HepG2 (cell line): ENCODE data around the gene CLDN9. TPM values are rescaled to one million over a fixed set of nuclear protein-coding genes. Genes with fewer than 3 reads are reported as not detected.
A peak's percentile ranks its signal among the peaks of the same experiment; 100 is the strongest.

Experiments
- ATAC-seq: fragments of 200-7000 bp; cut with Tn5 transposase; 3 replicates; pipeline ENCODE4 v1.9.1; 2020; ENCODE audit warnings: mild to moderate bottlenecking, moderate library complexity
- BruUV-seq: library from RNA; stranded (reverse); fragments of 400-500 nt; replicated peaks from 2 replicates; lab custom pipeline; 2021; lab: Mats Ljungman, UMichigan
- CTCF ChIA-PET: fragments of 300-600 bp; formaldehyde crosslinking; extraction: SDS; loops from one replicate; lab custom pipeline; 2021; ENCODE audit warnings: low total read pairs, inconsistent platforms, low intra/inter-chr PET ratio; lab: Yijun Ruan, JAX
- POLR2A ChIA-PET: fragments of 350-600 bp; sonication (Branson Sonifier 250); formaldehyde crosslinking; loops from one replicate; lab custom pipeline; 2020; ENCODE audit warnings: antibody characterized with exemption, inconsistent platforms; lab: Yijun Ruan, JAX
- DNase-seq: peaks from one replicate; pipeline ENCODE4 v3.0.0-alpha.2; 2015; ENCODE audit warnings: low spot score
- FAIRE-seq: peaks from 3 replicates; lab custom pipeline; 2011; peaks lifted over from hg19 to GRCh38; lab: Jason Lieb, UNC
- H2AFZ ChIP-seq: one replicate; pipeline ENCODE4 v1.6.1; 2011; ENCODE audit warnings: low read length, inconsistent platforms
- H3K27ac ChIP-seq: fragments of 300-600 bp; 3 replicates; pipeline ENCODE4 v1.8.0; 2011; ENCODE audit warnings: mixed run types, mild to moderate bottlenecking, mixed read lengths, low read length, inconsistent platforms; ENCODE audit not compliant: insufficient read depth; ENCODE audit errors: extremely low read length
- H3K27me3 ChIP-seq, 2 experiments: fragments of 200-600 bp in 1 of 2; 2 replicates in 1 of 2; 3 replicates in 1 of 2; pipeline versions ENCODE4 v1.6.0 to v1.8.0; 2011; ENCODE audit warnings: low read length in 2 of 2, mild to moderate bottlenecking in 2 of 2, moderate library complexity in 2 of 2, inconsistent platforms in 1 of 2; ENCODE audit not compliant: insufficient read depth in 2 of 2, control insufficient read depth in 1 of 2
- H3K36me3 ChIP-seq, 2 experiments: fragments of 200-600 bp in 1 of 2; replicated peaks in 1 of 2; 2 replicates in 1 of 2; 3 replicates in 1 of 2; pipeline versions ENCODE4 v1.5.1 to v1.8.0; 2011; ENCODE audit warnings: low read length in 2 of 2, inconsistent platforms in 1 of 2; ENCODE audit not compliant: insufficient read depth in 2 of 2, control insufficient read depth in 1 of 2
- H3K4me1 ChIP-seq: 2 replicates; pipeline ENCODE4 v1.5.1; 2012; ENCODE audit warnings: low read length, inconsistent platforms; ENCODE audit not compliant: insufficient read depth
- H3K4me2 ChIP-seq: 2 replicates; pipeline ENCODE4 v1.6.0; 2011; ENCODE audit warnings: low read depth, low read length, inconsistent platforms
- H3K4me3 ChIP-seq, 3 experiments: fragments of 200-600 bp in 1 of 3; sonication (generic), shearing (Covaris generic) in 1 of 3; replicated peaks in 1 of 3; 2 replicates each; pipeline ENCODE4 v1.5.1; 2011 to 2016; ENCODE audit warnings: low read length in 3 of 3, inconsistent platforms in 2 of 3, low read depth in 2 of 3, mild to moderate bottlenecking in 2 of 3, control low read depth in 1 of 3, mixed read lengths in 1 of 3; ENCODE audit not compliant: insufficient read depth in 1 of 3
- H3K79me2 ChIP-seq: one replicate; pipeline ENCODE4 v1.6.1; 2011; ENCODE audit warnings: low read length, inconsistent platforms; ENCODE audit not compliant: insufficient read depth
- H3K9ac ChIP-seq: 2 replicates; pipeline ENCODE4 v1.6.0; 2011; ENCODE audit warnings: mild to moderate bottlenecking, low read depth, low read length, inconsistent platforms; ENCODE audit not compliant: insufficient read depth
- H3K9me3 ChIP-seq: 2 replicates; pipeline ENCODE4 v1.5.1; 2012; ENCODE audit warnings: mild to moderate bottlenecking, low read length
- H4K20me1 ChIP-seq: 2 replicates; pipeline ENCODE4 v1.6.0; 2011; ENCODE audit warnings: inconsistent platforms, mild to moderate bottlenecking, low read length, moderate library complexity; ENCODE audit not compliant: insufficient read depth
- HMGXB4 ChIP-seq, 2 experiments: sonication (generic) in 1 of 2; formaldehyde crosslinking in 1 of 2; IDR thresholded peaks; 2 replicates each; pipeline versions ENCODE4 v1.4.0 to v1.6.1; 2018 to 2020; ENCODE audit warnings: missing genetic modification reagents in 2 of 2, borderline replicate concordance in 1 of 2, low read depth in 1 of 2, mild to moderate bottlenecking in 1 of 2, missing biosample characterization in 1 of 2
- IRX3 ChIP-seq: sonication (generic); formaldehyde crosslinking; IDR thresholded peaks from 2 replicates; pipeline ENCODE4 v1.8.1; 2023; ENCODE audit warnings: mild to moderate bottlenecking, low read depth, missing genetic modification reagents, borderline replicate concordance
- SALL1 ChIP-seq: sonication (generic); formaldehyde crosslinking; IDR thresholded peaks from 2 replicates; pipeline ENCODE4 v1.8.0; 2022; ENCODE audit warnings: mild to moderate bottlenecking, missing genetic modification reagents
- ZNF329 ChIP-seq: sonication (generic); formaldehyde crosslinking; IDR thresholded peaks from 2 replicates; pipeline ENCODE4 v1.9.0; 2021; ENCODE audit warnings: low read depth, mild to moderate bottlenecking, missing genetic modification reagents
- ZNF333 ChIP-seq: sonication (generic); formaldehyde crosslinking; IDR thresholded peaks from 2 replicates; pipeline ENCODE4 v1.4.0; 2020; ENCODE audit warnings: mild to moderate bottlenecking, missing genetic modification reagents, borderline replicate concordance
- WGBS: methylation state at CpG from one replicate; pipeline ENCODE4 v1.1.6; 2017; ENCODE audit warnings: low lambda C conversion rate; 5-methylcytosine and 5-hydroxymethylcytosine counted together
- in situ Hi-C: cut with HindIII; loops from 2 replicates; pipeline ENCODE4 v1.10.0; 2017; ENCODE audit warnings: low pct_unique_long_range_greater_than_20kb; ENCODE audit not compliant: extremely low pct_ligation_motif_present
- intact Hi-C: fragments of 100-400 bp; cut with micrococcal nuclease; formaldehyde crosslinking; loops from one replicate; pipeline ENCODE4 v1.10.0; 2022; ENCODE audit not compliant: unreplicated experiment
- polyA plus RNA-seq, 8 experiments: library from polyadenylated mRNA; depleted of rRNA in 3 of 8; stranded (reverse) in 7 of 8; unstranded in 1 of 8; fragments of >200 nt; fragmentation: Illumina TruSeq in 4 of 8; extraction: Trizol in 4 of 8; gene quantifications; 2 replicates each; pipeline versions ENCODE4 v1.2.1 to v1.2.3, GENCODE V29; 2011 to 2016; ENCODE audit warnings: low read depth in 4 of 8, missing spikeins in 1 of 8, mixed read lengths in 1 of 8; ENCODE audit not compliant: insufficient read depth in 1 of 8
- total RNA-seq, 5 experiments: library from RNA; depleted of rRNA; stranded (reverse); fragments of >200 nt; fragmentation: Illumina TruSeq; extraction: Trizol; gene quantifications; 2 replicates each; pipeline ENCODE4 v1.2.3, GENCODE V29; 2016; ENCODE audit warnings: low read depth in 1 of 5
- TF ChIP-seq, protein P1 (sequence below): sonication (generic); formaldehyde crosslinking; IDR thresholded peaks from 2 replicates; pipeline ENCODE4 v1.4.0; 2020; ENCODE audit warnings: missing genetic modification reagents
- TF ChIP-seq, protein P2 (sequence below): sonication (generic); formaldehyde crosslinking; IDR thresholded peaks from 2 replicates; pipeline ENCODE4 v1.4.0; 2020; ENCODE audit warnings: missing genetic modification reagents, borderline replicate concordance
- TF ChIP-seq, protein P3 (sequence below): sonication (generic); formaldehyde crosslinking; IDR thresholded peaks from 2 replicates; pipeline ENCODE4 v1.4.0; 2020; ENCODE audit warnings: missing genetic modification reagents

CLDN9 gene
- total and polyA plus RNA-seq, 2 of the 13 experiments (the other 11 are each of a cell fraction or from before 2014, with no cell fraction given) = 0.15 to 0.26 TPM

DNA sequence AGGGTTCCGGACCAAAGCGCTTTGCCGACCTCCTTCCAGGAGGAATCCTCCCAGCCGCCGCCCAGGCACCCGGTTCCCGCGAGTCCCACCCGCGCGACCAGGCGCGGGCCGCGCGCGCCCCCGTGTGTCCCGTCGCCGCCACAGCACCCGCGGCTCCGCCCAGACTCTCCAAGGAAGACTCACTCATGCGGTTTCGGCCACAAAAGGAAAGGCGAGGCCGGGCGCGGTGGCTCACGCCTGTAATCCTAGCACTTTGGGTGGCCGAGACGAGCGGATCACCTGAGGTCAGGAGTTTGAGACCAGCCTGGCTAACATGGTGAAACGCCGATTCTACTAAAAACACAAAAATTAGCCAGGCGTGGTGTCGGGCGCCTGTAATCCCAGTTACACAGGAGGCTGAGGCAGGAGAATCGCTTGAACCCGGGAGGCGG lies 29.0 kb upstream of the CLDN9 start:
- no peak overlapping the region for H3K9ac ChIP-seq
- BruUV-seq = no TSS peak
- CTCF ChIA-PET = interaction anchor here (1.2 to 1.8 kb wide), 2 partner anchors 20 to 22 kb away, joined by 3 to 12 read pairs; partner anchors contain the start of gene KREMEN2
- peak in 1 of 2 experiments; percentile 45; a peak in 1 of 4 replicates for TF ChIP-seq HMGXB4 (CRISPR knock-in tag; IDR thresholded peaks at IDR 0.05; ENCODE audit: borderline replicate concordance in 1 of 2, low read depth in 1 of 2)
- TF ChIP-seq, protein P1, sequence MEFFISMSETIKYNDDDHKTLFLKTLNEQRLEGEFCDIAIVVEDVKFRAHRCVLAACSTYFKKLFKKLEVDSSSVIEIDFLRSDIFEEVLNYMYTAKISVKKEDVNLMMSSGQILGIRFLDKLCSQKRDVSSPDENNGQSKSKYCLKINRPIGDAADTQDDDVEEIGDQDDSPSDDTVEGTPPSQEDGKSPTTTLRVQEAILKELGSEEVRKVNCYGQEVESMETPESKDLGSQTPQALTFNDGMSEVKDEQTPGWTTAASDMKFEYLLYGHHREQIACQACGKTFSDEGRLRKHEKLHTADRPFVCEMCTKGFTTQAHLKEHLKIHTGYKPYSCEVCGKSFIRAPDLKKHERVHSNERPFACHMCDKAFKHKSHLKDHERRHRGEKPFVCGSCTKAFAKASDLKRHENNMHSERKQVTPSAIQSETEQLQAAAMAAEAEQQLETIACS (CRISPR knock-in tag) = 0 out of 2 replicates have a peak, but pooled peaks have one; percentile 36
- TF ChIP-seq SALL1 (CRISPR knock-in tag) = peak; percentile 43; the same call in 1 of the 2 replicates
- TF ChIP-seq IRX3 (CRISPR knock-in tag) = 0 out of 2 replicates have a peak, but pooled peaks have one; percentile 51
- TF ChIP-seq ZNF329 (CRISPR knock-in tag) = 0 out of 2 replicates have a peak, but pooled peaks have one; percentile 46
- TF ChIP-seq, protein P2, sequence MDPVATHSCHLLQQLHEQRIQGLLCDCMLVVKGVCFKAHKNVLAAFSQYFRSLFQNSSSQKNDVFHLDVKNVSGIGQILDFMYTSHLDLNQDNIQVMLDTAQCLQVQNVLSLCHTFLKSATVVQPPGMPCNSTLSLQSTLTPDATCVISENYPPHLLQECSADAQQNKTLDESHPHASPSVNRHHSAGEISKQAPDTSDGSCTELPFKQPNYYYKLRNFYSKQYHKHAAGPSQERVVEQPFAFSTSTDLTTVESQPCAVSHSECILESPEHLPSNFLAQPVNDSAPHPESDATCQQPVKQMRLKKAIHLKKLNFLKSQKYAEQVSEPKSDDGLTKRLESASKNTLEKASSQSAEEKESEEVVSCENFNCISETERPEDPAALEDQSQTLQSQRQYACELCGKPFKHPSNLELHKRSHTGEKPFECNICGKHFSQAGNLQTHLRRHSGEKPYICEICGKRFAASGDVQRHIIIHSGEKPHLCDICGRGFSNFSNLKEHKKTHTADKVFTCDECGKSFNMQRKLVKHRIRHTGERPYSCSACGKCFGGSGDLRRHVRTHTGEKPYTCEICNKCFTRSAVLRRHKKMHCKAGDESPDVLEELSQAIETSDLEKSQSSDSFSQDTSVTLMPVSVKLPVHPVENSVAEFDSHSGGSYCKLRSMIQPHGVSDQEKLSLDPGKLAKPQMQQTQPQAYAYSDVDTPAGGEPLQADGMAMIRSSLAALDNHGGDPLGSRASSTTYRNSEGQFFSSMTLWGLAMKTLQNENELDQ = peak; percentile 36; the same call in 1 of the 2 replicates
- TF ChIP-seq, protein P3, sequence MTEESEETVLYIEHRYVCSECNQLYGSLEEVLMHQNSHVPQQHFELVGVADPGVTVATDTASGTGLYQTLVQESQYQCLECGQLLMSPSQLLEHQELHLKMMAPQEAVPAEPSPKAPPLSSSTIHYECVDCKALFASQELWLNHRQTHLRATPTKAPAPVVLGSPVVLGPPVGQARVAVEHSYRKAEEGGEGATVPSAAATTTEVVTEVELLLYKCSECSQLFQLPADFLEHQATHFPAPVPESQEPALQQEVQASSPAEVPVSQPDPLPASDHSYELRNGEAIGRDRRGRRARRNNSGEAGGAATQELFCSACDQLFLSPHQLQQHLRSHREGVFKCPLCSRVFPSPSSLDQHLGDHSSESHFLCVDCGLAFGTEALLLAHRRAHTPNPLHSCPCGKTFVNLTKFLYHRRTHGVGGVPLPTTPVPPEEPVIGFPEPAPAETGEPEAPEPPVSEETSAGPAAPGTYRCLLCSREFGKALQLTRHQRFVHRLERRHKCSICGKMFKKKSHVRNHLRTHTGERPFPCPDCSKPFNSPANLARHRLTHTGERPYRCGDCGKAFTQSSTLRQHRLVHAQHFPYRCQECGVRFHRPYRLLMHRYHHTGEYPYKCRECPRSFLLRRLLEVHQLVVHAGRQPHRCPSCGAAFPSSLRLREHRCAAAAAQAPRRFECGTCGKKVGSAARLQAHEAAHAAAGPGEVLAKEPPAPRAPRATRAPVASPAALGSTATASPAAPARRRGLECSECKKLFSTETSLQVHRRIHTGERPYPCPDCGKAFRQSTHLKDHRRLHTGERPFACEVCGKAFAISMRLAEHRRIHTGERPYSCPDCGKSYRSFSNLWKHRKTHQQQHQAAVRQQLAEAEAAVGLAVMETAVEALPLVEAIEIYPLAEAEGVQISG (CRISPR knock-in tag) = peak; percentile 34; the same call in 1 of the 2 replicates
- peak; percentile 45; the same call in 1 of the 2 replicates for TF ChIP-seq ZNF333 (CRISPR knock-in tag)

More for the DNA sequence above, 29.0 kb upstream of the CLDN9 start:
- peak; percentile 18; the same call in 2 of the 3 replicates for ATAC-seq
- FAIRE-seq = no peak
- Histone ChIP-seq H3K79me2 (peaks cover 8% of the 10 kb centered on the region), H3K27ac (no peak overlapping the region), H3K4me2 (peak overlapping the region; percentile 79), H2AFZ (no peak overlapping the region), H4K20me1 (no peaks in the 10 kb centered on the region), H3K27me3 (peaks cover 13 to 43% of the 10 kb centered on the region in 2 experiments; a peak in 4 of 5 replicates), H3K4me3 (peak overlapping the region in 2 of 3 experiments; percentile 34 to 52; a peak in 2 of 6 replicates), H3K36me3 (no peaks in the 10 kb centered on the region), H3K4me1 (peaks cover 26% of the 10 kb centered on the region), H3K9me3 (no peaks in the 10 kb centered on the region)
- peak; percentile 42 for DNase-seq
- in situ Hi-C loops = no loop called here
- 12% methylated on average over 13 of the region's 42 CpGs for WGBS
- POLR2A ChIA-PET = interaction anchor here (1.0 to 3.9 kb wide), 2 partner anchors 20 to 39 kb away, joined by 5 to 48 read pairs; partner anchors contain the start of genes HCFC1R1, KREMEN2, THOC6 and TNFRSF12A
- intact Hi-C loops = loop anchor here (2.0 kb wide), 1 partner anchor 19 kb away; the partner anchor contains the start of gene KREMEN2
